ENCODE results near the gene NR5A2. TPM values are rescaled to one million over a fixed set of nuclear protein-coding genes. Genes with fewer than 3 reads are reported as not detected.

Gene NR5A2
- total and polyA plus RNA-seq, 2 experiments from 2014 or later = 19.8 to 55.5 TPM

GRCh38 chr1:200042119-200042551 is 14.6 kb downstream of the NR5A2 start:
- Histone ChIP-seq H3K27ac (peak overlapping the region; percentile 60), H3K79me2 (peaks cover 59% of the 10 kb centered on the region), H4K20me1 (ENCODE audit: insufficient read depth, poor library complexity, severe bottlenecking) (peaks cover 6% of the 10 kb centered on the region), H3K9me3 (ENCODE audit: low read depth) (no peaks in the 10 kb centered on the region), H3K36me3 (replicated peaks; ENCODE audit: insufficient read depth, low read depth) (no peaks in the 10 kb centered on the region), H3K4me3 (peak overlapping the region; percentile 9), H3K9me2 (replicated peaks; ENCODE audit: insufficient read depth) (no peaks in the 10 kb centered on the region), H3K4me1 (ENCODE audit: insufficient read depth) (peaks cover 6% of the 10 kb centered on the region), H3K27me3 (peaks cover 79% of the 10 kb centered on the region), H3K4me2 (peak overlapping the region; percentile 96), H2AFZ (peak overlapping the region; percentile 17)
- TF ChIP-seq EZH2 (IDR thresholded peaks at IDR 0.05; ENCODE audit: borderline replicate concordance) = peak; percentile 29
- TF ChIP-seq EZH2phosphoT487 (IDR thresholded peaks at IDR 0.05; ENCODE audit: low read depth, severe bottlenecking, unreplicated experiment) = no peak
- WGBS (ENCODE audit: low lambda C conversion rate, missing lambda C conversion rate) = 5% methylated on average over 22 of the region's 22 CpGs
- no peak for DNase-seq (ENCODE audit: low spot score)

GRCh38 chr1:200042552-200043335 is 15.2 kb downstream of the NR5A2 start:
- H3K4me1 ChIP-seq (ENCODE audit: insufficient read depth) = peaks cover 6% of the 10 kb centered on the region
- peaks cover 58% of the 10 kb centered on the region for H3K79me2 ChIP-seq
- peak; percentile 69 for DNase-seq (ENCODE audit: low spot score)
- H3K4me2 ChIP-seq = peak overlapping the region; percentile 96
- H3K9me2 ChIP-seq (replicated peaks; ENCODE audit: insufficient read depth) = no peaks in the 10 kb centered on the region
- no peaks in the 10 kb centered on the region for H3K36me3 ChIP-seq (replicated peaks; ENCODE audit: insufficient read depth, low read depth)
- H3K9me3 ChIP-seq (ENCODE audit: low read depth) = no peaks in the 10 kb centered on the region
- H2AFZ ChIP-seq = peak overlapping the region; percentile 17
- under 1% methylated on average over 48 of the region's 48 CpGs for WGBS (ENCODE audit: low lambda C conversion rate, missing lambda C conversion rate)
- peaks cover 6% of the 10 kb centered on the region for H4K20me1 ChIP-seq (ENCODE audit: insufficient read depth, poor library complexity, severe bottlenecking)
- H3K27ac ChIP-seq = peak overlapping the region; percentile 60
- H3K4me3 ChIP-seq = peak overlapping the region; percentile 9
- H3K27me3 ChIP-seq = peaks cover 73% of the 10 kb centered on the region
- TF ChIP-seq EZH2phosphoT487 (IDR thresholded peaks at IDR 0.05; ENCODE audit: low read depth, severe bottlenecking, unreplicated experiment) = peak; percentile 85
- no peak for TF ChIP-seq CTCF (IDR thresholded peaks at IDR 0.05; ENCODE audit: poor library complexity)
- TF ChIP-seq EZH2 (IDR thresholded peaks at IDR 0.05; ENCODE audit: borderline replicate concordance) = peak; percentile 91

- no peak for TF ChIP-seq EZH2phosphoT487 (IDR thresholded peaks at IDR 0.05; ENCODE audit: low read depth, severe bottlenecking, unreplicated experiment)
- TF ChIP-seq CTCF (IDR thresholded peaks at IDR 0.05; ENCODE audit: poor library complexity) = no peak
- no peak for TF ChIP-seq EZH2 (IDR thresholded peaks at IDR 0.05; ENCODE audit: borderline replicate concordance)
- H3K36me3 ChIP-seq (replicated peaks; ENCODE audit: insufficient read depth, low read depth) = no peaks in the 10 kb centered on the region
- no peak for DNase-seq (ENCODE audit: low spot score)
- H2AFZ ChIP-seq = peak overlapping the region; percentile 17
- no peaks in the 10 kb centered on the region for H3K9me3 ChIP-seq (ENCODE audit: low read depth)
- H3K27me3 ChIP-seq = peaks cover 67% of the 10 kb centered on the region
- H3K4me2 ChIP-seq = peak overlapping the region; percentile 96
- H3K4me3 ChIP-seq = peak overlapping the region; percentile 2
- 22% methylated on average over 3 of the region's 3 CpGs for WGBS (ENCODE audit: low lambda C conversion rate, missing lambda C conversion rate)
- peak overlapping the region; percentile 60 for H3K27ac ChIP-seq
- peaks cover 6% of the 10 kb centered on the region for H3K4me1 ChIP-seq (ENCODE audit: insufficient read depth)
- peaks cover 6% of the 10 kb centered on the region for H4K20me1 ChIP-seq (ENCODE audit: insufficient read depth, poor library complexity, severe bottlenecking)
- H3K79me2 ChIP-seq = peaks cover 58% of the 10 kb centered on the region
- H3K9me2 ChIP-seq (replicated peaks; ENCODE audit: insufficient read depth) = no peaks in the 10 kb centered on the region
These were observed 15.8 kb downstream of the NR5A2 start for GRCh38 chr1:200043336-200043668.

- H2AFZ ChIP-seq = no peak overlapping the region
- H3K9me3 ChIP-seq (ENCODE audit: low read depth) = no peaks in the 10 kb centered on the region
- peaks cover 40% of the 10 kb centered on the region for H3K27me3 ChIP-seq
- no peaks in the 10 kb centered on the region for H4K20me1 ChIP-seq (ENCODE audit: insufficient read depth, poor library complexity, severe bottlenecking)
- no peaks in the 10 kb centered on the region for H3K9me2 ChIP-seq (replicated peaks; ENCODE audit: insufficient read depth)
- H3K79me2 ChIP-seq = peaks cover 59% of the 10 kb centered on the region
- no peak overlapping the region for H3K4me3 ChIP-seq
- H3K36me3 ChIP-seq (replicated peaks; ENCODE audit: insufficient read depth, low read depth) = no peaks in the 10 kb centered on the region
- H3K4me1 ChIP-seq (ENCODE audit: insufficient read depth) = no peaks in the 10 kb centered on the region
- peak overlapping the region; percentile 96 for H3K4me2 ChIP-seq
- TF ChIP-seq EZH2phosphoT487 (IDR thresholded peaks at IDR 0.05; ENCODE audit: low read depth, severe bottlenecking, unreplicated experiment) (no peak), EZH2 (IDR thresholded peaks at IDR 0.05; ENCODE audit: borderline replicate concordance) (no peak), CTCF (IDR thresholded peaks at IDR 0.05; ENCODE audit: poor library complexity) (no peak)
- 78% methylated on average over 2 of the region's 2 CpGs for WGBS (ENCODE audit: low lambda C conversion rate, missing lambda C conversion rate)
- H3K27ac ChIP-seq = no peak overlapping the region
- no peak for DNase-seq (ENCODE audit: low spot score)
These were observed 18.6 kb downstream of the NR5A2 start for GRCh38 chr1:200046115-200046514.

Data from hepatocyte (in vitro differentiated cells).